SK-N-SH (cell line): ENCODE data around the gene DCUN1D2. TPM values are rescaled to one million over a fixed set of nuclear protein-coding genes. Genes with fewer than 3 reads are reported as not detected.

Source experiments
- CTCF ChIA-PET: fragments of 300-600, 350-600 bp; formaldehyde crosslinking; extraction: SDS; loops from one replicate; lab custom pipeline; 2021; lab: Yijun Ruan, JAX
- POLR2A ChIA-PET: fragments of 350-600 bp; sonication (Branson Sonifier 250); formaldehyde crosslinking; extraction: SDS; loops from one replicate; lab custom pipeline; 2020; ENCODE audit warnings: antibody characterized with exemption, inconsistent platforms; lab: Yijun Ruan, JAX
- DNase-seq: peaks from one replicate; pipeline ENCODE4 v3.0.0; 2012
- H2AFZ ChIP-seq: fragments of 200-600 bp; sonication (generic); 2 replicates; pipeline ENCODE4 v1.8.1; 2016; ENCODE audit warnings: antibody characterized with exemption, mild to moderate bottlenecking, low read depth
- H3F3A ChIP-seq: fragments of 200-600 bp; sonication (generic); replicated peaks from 2 replicates; pipeline ENCODE3; 2016; ENCODE audit warnings: antibody characterized with exemption, mild to moderate bottlenecking; ENCODE audit not compliant: insufficient read depth
- H3K27ac ChIP-seq, 2 experiments: fragments of 200-500 bp in 1 of 2; fragments of 200-600 bp in 1 of 2; sonication (Bioruptor generic) in 1 of 2; sonication (generic), shearing (Covaris generic) in 1 of 2; 2 replicates each; pipeline versions ENCODE4 v1.5.1 to v1.6.1; 2014 to 2016; ENCODE audit warnings: low read depth in 2 of 2, inconsistent platforms in 1 of 2, low read length in 1 of 2, mild to moderate bottlenecking in 1 of 2, mixed read lengths in 1 of 2
- H3K27me3 ChIP-seq: fragments of 200-600 bp; sonication (generic), shearing (Covaris generic); 2 replicates; pipeline ENCODE4 v1.6.1; 2016; ENCODE audit warnings: mixed run types; ENCODE audit not compliant: insufficient read depth
- H3K36me3 ChIP-seq, 2 experiments: fragments of 200-500 bp in 1 of 2; fragments of 200-600 bp in 1 of 2; sonication (Bioruptor generic) in 1 of 2; sonication (generic) in 1 of 2; replicated peaks in 1 of 2; 2 replicates each; pipeline versions ENCODE3 to v1.5.1; 2014 to 2016; ENCODE audit warnings: low read length in 1 of 2, mild to moderate bottlenecking in 1 of 2; ENCODE audit not compliant: insufficient read depth in 2 of 2, control insufficient read depth in 1 of 2
- H3K4me1 ChIP-seq, 2 experiments: fragments of 200-500 bp in 1 of 2; fragments of 200-600 bp in 1 of 2; sonication (Bioruptor generic) in 1 of 2; sonication (generic), shearing (Covaris generic) in 1 of 2; 2 replicates each; pipeline versions ENCODE4 v1.5.1 to v1.6.1; 2014 to 2016; ENCODE audit warnings: low read depth in 1 of 2, low read length in 1 of 2, mixed run types in 1 of 2; ENCODE audit not compliant: insufficient read depth in 2 of 2, control insufficient read depth in 1 of 2
- H3K4me2 ChIP-seq: fragments of 200-600 bp; sonication (generic), shearing (Covaris generic); 2 replicates; pipeline ENCODE4 v1.6.1; 2017; ENCODE audit warnings: mixed run types
- H3K4me3 ChIP-seq, 2 experiments: fragments of 200-500 bp in 1 of 2; fragments of 200-600 bp in 1 of 2; sonication (Bioruptor generic) in 1 of 2; sonication (generic), shearing (Covaris generic) in 1 of 2; 2 replicates each; pipeline versions ENCODE4 v1.5.1 to v1.8.1; 2014 to 2016; ENCODE audit warnings: low read depth in 2 of 2, inconsistent platforms in 1 of 2, low read length in 1 of 2, mild to moderate bottlenecking in 1 of 2, mixed read lengths in 1 of 2, moderate library complexity in 1 of 2
- H3K79me2 ChIP-seq: fragments of 200-600 bp; sonication (generic); 2 replicates; pipeline ENCODE4 v1.8.1; 2017; ENCODE audit warnings: mild to moderate bottlenecking; ENCODE audit not compliant: insufficient read depth
- H3K9ac ChIP-seq: fragments of 200-600 bp; sonication (generic); 2 replicates; pipeline ENCODE4 v1.6.1; 2017; ENCODE audit warnings: mixed run types
- H3K9me2 ChIP-seq: fragments of 200-600 bp; sonication (generic); 2 replicates; pipeline ENCODE4 v1.6.1; 2017; ENCODE audit warnings: mixed run types
- H3K9me3 ChIP-seq: fragments of 200-600 bp; sonication (generic); 2 replicates; pipeline ENCODE4 v1.6.1; 2017; ENCODE audit warnings: mixed run types, mild to moderate bottlenecking, moderate library complexity
- H4K20me1 ChIP-seq: fragments of 200-600 bp; sonication (generic); 2 replicates; pipeline ENCODE4 v1.6.1; 2017; ENCODE audit warnings: mild to moderate bottlenecking, mixed run types; ENCODE audit not compliant: insufficient read depth
- ELF1 ChIP-seq: IDR thresholded peaks from 2 replicates; pipeline ENCODE4 v1.4.0; 2012
- EP300 ChIP-seq, 2 experiments: IDR thresholded peaks; 2 replicates each; pipeline versions ENCODE4 v1.4.0 to v1.6.1; 2012; ENCODE audit warnings: borderline replicate concordance in 1 of 2, low read depth in 1 of 2, low read length in 1 of 2
- EZH2phosphoT487 ChIP-seq: fragments of 200-600 bp; sonication (generic); IDR thresholded peaks from 2 replicates; pipeline ENCODE4 v1.6.1; 2017; ENCODE audit warnings: low read depth, mixed run types, mild to moderate bottlenecking, antibody characterized with exemption, moderate library complexity, borderline replicate concordance
- GABPA ChIP-seq: IDR thresholded peaks from 2 replicates; pipeline ENCODE4 v1.4.0; 2012; ENCODE audit warnings: low read depth, mild to moderate bottlenecking
- IRF3 ChIP-seq: fragments of 150-350 bp; IDR thresholded peaks from 2 replicates; pipeline ENCODE4 v1.6.1; 2016; ENCODE audit warnings: mild to moderate bottlenecking, low read depth, low read length
- JUND ChIP-seq: IDR thresholded peaks from 2 replicates; pipeline ENCODE4 v1.4.0; 2012
- NFIC ChIP-seq: IDR thresholded peaks from 2 replicates; pipeline ENCODE4 v1.4.0; 2012; ENCODE audit warnings: borderline replicate concordance
- PBX3 ChIP-seq: IDR thresholded peaks from 2 replicates; pipeline ENCODE4; 2012
- POLR2AphosphoS5 ChIP-seq: IDR thresholded peaks from 2 replicates; pipeline ENCODE4 v1.6.1; 2012; ENCODE audit warnings: low read depth, low read length
- RAD21 ChIP-seq: IDR thresholded peaks from 2 replicates; pipeline ENCODE4 v1.6.1; 2012; ENCODE audit warnings: mild to moderate bottlenecking, low read length
- RCOR1 ChIP-seq: fragments of 150-350 bp; IDR thresholded peaks from 2 replicates; pipeline ENCODE4 v1.6.1; 2017; ENCODE audit warnings: antibody characterized with exemption, low read length
- RFX5 ChIP-seq: IDR thresholded peaks from 2 replicates; pipeline ENCODE4 v1.6.1; 2012; ENCODE audit warnings: mild to moderate bottlenecking, improper control_type of control experiment, low read length
- RXRA ChIP-seq: IDR thresholded peaks from 2 replicates; pipeline ENCODE4 v1.4.0; 2012; ENCODE audit warnings: low read depth, mild to moderate bottlenecking, borderline replicate concordance
- SMC3 ChIP-seq: IDR thresholded peaks from 2 replicates; pipeline ENCODE4 v1.6.1; 2012; ENCODE audit warnings: low read depth, low read length, improper control_type of control experiment
- TCF12 ChIP-seq: IDR thresholded peaks from 2 replicates; pipeline ENCODE4 v1.4.0; 2012
- TEAD4 ChIP-seq: IDR thresholded peaks from 2 replicates; pipeline ENCODE4 v1.4.0; 2012; ENCODE audit warnings: mild to moderate bottlenecking, borderline replicate concordance; ENCODE audit not compliant: insufficient read depth
- USF2 ChIP-seq: fragments of 150-350 bp; IDR thresholded peaks from 2 replicates; pipeline ENCODE4 v1.6.1; 2017; ENCODE audit warnings: antibody characterized with exemption, low read length, low read depth, borderline replicate concordance
- ZBTB33 ChIP-seq: IDR thresholded peaks from 2 replicates; pipeline ENCODE4 v1.4.0; 2012; ENCODE audit warnings: low read depth, borderline replicate concordance
- WGBS: methylation state at CpG from one replicate; pipeline ENCODE4 v1.1.6; 2017; ENCODE audit warnings: low lambda C conversion rate; 5-methylcytosine and 5-hydroxymethylcytosine counted together
- polyA plus RNA-seq, 3 experiments: library from polyadenylated mRNA; depleted of rRNA; stranded (reverse); fragments of >200 nt; gene quantifications; 2 replicates each; pipeline ENCODE4 v1.2.3, GENCODE V29; 2012

DCUN1D2 gene
- polyA plus RNA-seq, 1 of the 3 experiments (the other 2 are of a cell fraction) = 11.0 TPM

GRCh38 chr13:113426591-113426986 is 63.9 kb downstream of the DCUN1D2 start:
- Histone ChIP-seq H3K4me3 (no peak overlapping the region), H3K36me3 (no peaks in the 10 kb centered on the region), H4K20me1 (no peaks in the 10 kb centered on the region), H3F3A (no peaks in the 10 kb centered on the region), H3K9ac (no peak overlapping the region), H3K9me3 (no peaks in the 10 kb centered on the region), H3K27me3 (no peaks in the 10 kb centered on the region), H3K27ac (no peak overlapping the region), H3K9me2 (no peaks in the 10 kb centered on the region), H3K79me2 (no peaks in the 10 kb centered on the region), H3K4me1 (peaks cover 0 to 14% of the 10 kb centered on the region in 2 experiments; a peak in 2 of 4 replicates), H3K4me2 (no peak overlapping the region), H2AFZ (no peak overlapping the region)
- ChIA-PET POLR2A (no interaction called here), CTCF (no interaction called here)
- 85% methylated on average over 15 of the region's 15 CpGs for WGBS
- TF ChIP-seq RXRA (no peak), SMC3 (no peak), POLR2AphosphoS5 (no peak)
- DNase-seq = no peak

- DNase-seq = no peak
- Histone ChIP-seq H3K27ac (no peak overlapping the region), H4K20me1 (no peaks in the 10 kb centered on the region), H3K27me3 (no peaks in the 10 kb centered on the region), H3K9ac (no peak overlapping the region), H3K9me2 (no peaks in the 10 kb centered on the region), H3K36me3 (no peaks in the 10 kb centered on the region), H2AFZ (no peak overlapping the region), H3K9me3 (no peaks in the 10 kb centered on the region), H3K79me2 (no peaks in the 10 kb centered on the region), H3F3A (no peaks in the 10 kb centered on the region), H3K4me2 (no peak overlapping the region), H3K4me1 (peaks cover 0 to 18% of the 10 kb centered on the region in 2 experiments; a peak in 2 of 4 replicates), H3K4me3 (no peak overlapping the region)
- CTCF ChIA-PET = no interaction called here
- 91% methylated on average over 11 of the region's 22 CpGs for WGBS
- POLR2A ChIA-PET = no interaction called here
- TF ChIP-seq PBX3 = no peak
- TF ChIP-seq RFX5 = no peak
- no peak for TF ChIP-seq JUND
- TF ChIP-seq EP300 (IDR thresholded peaks at IDR 0.05; ENCODE audit: borderline replicate concordance in 1 of 2, low read depth in 1 of 2, low read length in 1 of 2) = no peak
- no peak for TF ChIP-seq TEAD4
- no peak for TF ChIP-seq RAD21
- no peak for TF ChIP-seq EZH2phosphoT487
These were observed 64.4 kb downstream of the DCUN1D2 start for GRCh38 chr13:113425941-113426590.

- no peaks in the 10 kb centered on the region for H3F3A ChIP-seq
- H3K4me2 ChIP-seq = no peak overlapping the region
- WGBS = 81% methylated on average over 9 of the region's 11 CpGs
- no peak overlapping the region for H3K9ac ChIP-seq
- H3K4me1 ChIP-seq = peaks cover 0 to 18% of the 10 kb centered on the region in 2 experiments; a peak in 2 of 4 replicates
- no peaks in the 10 kb centered on the region for H3K27me3 ChIP-seq
- H3K4me3 ChIP-seq = no peak overlapping the region
- H3K27ac ChIP-seq = no peak overlapping the region
- no peak overlapping the region for H2AFZ ChIP-seq
- H4K20me1 ChIP-seq = no peaks in the 10 kb centered on the region
- no peaks in the 10 kb centered on the region for H3K79me2 ChIP-seq
- H3K36me3 ChIP-seq = no peaks in the 10 kb centered on the region
- no peaks in the 10 kb centered on the region for H3K9me2 ChIP-seq
- H3K9me3 ChIP-seq = no peaks in the 10 kb centered on the region
- ChIA-PET POLR2A (no interaction called here), CTCF (interaction anchor here (0.7 to 1.6 kb wide), 3 partner anchors 12 to 139 kb away, joined by 3 to 6 read pairs (median 3); no protein-coding TSS in a partner anchor)
- DNase-seq = no peak
- TF ChIP-seq NFIC = no peak
- no peak for TF ChIP-seq IRF3
- TF ChIP-seq RCOR1 = no peak
- no peak for TF ChIP-seq ZBTB33
- no peak for TF ChIP-seq RXRA
- TF ChIP-seq GABPA = no peak
- TF ChIP-seq ELF1 = no peak
- no peak for TF ChIP-seq USF2
- TF ChIP-seq TCF12 = no peak
These were observed 66.9 kb downstream of the DCUN1D2 start for GRCh38 chr13:113423520-113424163.
